ENCODE data around the gene TAF1B.

Gene TAF1B

DNA sequence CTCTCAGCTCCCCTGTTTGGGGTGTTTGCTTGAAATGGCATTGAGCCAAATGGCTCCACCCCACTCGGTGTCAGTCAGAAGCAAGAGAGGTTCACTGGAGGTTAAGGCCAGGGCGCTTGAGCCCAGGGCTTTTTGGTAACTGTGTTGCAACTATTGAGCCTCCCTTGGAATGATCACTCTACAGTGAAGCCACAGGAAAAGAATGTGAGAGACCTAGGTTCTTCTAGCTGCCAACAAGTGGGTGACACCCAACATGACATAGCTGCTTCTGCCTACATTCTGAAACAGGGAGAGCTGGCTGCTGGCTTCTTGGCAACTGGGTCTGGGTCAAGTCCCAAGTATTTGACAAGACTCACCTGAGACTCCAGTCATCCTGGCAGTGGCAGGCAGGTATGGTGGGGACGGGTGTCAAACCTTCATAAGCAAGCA, 101.1 kb downstream of the TAF1B start:
- DNase-seq, result no peak

DNA sequence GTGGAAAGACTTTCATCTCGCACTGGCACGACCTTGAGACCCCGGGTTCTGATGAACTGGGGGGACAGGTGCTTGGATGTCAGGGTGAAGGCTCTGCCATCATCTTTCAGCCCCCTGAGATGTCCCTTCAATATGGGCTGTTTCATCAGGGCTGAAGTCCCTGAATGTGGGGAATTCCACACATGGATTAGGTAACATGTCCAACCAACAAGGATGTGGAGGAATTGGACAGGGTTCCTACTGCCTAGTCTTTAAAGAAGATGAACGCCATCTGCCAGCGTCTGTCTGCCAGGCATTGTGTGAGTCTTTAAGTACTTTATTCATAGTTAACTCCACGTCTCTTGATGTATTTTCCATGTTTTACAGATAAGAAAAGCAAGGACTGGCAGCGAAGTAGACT, 102.3 kb downstream of the TAF1B start:
- DNase-seq, result no peak

DNA sequence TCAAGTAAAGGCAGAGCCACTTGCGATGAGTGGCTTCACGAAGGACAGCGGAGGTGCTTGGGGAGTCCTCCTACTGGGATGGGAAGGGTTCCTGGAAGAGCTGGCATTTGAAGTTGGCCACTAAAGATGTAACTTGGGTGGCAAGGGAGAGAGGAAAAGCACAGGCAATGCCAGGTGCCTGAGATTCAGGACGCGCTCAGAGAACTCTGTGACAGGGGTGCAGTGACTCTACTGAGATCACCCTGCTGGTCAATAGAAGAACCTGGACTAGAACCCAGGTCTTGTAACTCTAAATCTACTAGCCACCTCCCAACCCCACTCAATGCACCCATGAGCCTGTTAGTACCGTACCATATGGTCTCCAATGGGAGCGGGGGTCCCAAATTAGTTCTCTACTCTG, 102.8 kb downstream of the TAF1B start:
- no peak for DNase-seq

DNA sequence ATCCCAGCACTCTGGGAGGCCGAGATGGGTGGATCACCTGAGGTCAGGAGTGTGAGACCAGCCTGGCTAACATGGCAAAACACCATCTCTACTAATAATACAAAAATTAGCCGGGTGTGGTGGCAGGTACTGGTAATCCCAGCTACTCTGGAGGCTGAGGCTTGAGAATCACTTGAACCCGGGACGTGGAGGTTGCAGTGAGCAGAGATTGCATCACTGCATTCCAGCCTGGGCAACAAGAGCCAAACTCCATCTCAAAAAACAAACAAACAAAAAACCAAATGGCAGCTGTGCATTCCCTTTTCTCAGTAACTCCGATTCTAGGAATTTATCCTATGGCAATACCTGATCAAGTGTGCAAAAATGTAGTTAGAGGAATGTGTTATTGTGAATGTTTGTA, 103.5 kb downstream of the TAF1B start:
- DNase-seq, result no peak

DNA sequence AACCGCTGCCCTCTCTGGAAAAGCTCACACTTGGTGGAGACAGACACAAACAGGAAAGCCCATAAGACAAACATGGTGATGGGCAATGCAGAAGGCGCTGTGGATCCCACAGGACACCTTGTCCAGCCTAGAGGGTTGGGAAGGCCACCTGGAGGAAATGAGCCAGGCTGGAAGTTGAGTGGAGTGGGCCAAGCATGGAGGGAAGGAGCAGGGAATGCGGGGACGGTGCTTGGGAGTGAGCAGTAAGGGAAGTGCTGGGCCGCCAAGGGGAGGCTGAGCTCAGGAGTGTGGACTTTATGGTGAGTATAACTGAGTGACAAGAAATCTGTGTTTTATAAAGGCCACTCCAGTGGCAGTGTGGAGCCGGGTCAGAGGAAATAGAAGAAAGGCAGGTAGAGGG, 105.4 kb downstream of the TAF1B start:
- DNase-seq, result no peak

DNA sequence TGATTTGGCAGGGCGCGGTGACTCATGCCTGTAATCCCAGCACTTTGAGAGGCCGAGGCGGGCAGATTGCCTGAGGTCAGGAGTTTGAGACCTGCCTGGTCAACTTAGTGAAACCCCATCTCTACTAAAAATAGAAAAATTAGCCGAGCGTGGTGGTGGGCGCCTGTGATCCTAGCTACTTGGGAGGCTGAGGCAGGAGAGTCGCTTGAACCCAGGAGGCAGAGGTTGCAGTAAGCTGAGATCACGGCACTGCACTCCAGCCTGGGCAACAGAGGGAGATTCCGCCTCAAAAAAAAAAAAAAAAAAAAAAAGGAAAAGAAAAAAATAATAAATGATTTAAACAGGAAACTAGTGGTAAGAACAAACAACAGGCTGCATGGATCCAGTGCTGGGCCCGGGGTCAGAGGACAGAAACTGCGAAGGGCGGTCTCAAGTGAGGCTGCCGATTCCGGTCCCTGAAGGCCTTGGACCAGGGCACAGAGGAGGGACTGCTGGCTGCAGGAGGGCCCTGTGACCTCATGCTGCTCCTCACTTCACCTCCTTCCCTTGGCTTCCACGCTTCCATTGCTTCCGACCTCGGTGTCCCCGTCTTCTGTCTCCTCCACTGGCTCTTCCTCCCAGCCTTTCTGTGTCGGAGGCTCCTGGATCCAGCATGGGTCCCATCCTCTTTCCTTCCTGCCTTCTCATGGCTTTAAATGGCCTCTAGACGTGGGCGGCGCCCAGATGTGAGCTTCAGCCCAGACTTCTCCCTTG, 106.1 kb downstream of the TAF1B start:
- no peak for DNase-seq

DNA sequence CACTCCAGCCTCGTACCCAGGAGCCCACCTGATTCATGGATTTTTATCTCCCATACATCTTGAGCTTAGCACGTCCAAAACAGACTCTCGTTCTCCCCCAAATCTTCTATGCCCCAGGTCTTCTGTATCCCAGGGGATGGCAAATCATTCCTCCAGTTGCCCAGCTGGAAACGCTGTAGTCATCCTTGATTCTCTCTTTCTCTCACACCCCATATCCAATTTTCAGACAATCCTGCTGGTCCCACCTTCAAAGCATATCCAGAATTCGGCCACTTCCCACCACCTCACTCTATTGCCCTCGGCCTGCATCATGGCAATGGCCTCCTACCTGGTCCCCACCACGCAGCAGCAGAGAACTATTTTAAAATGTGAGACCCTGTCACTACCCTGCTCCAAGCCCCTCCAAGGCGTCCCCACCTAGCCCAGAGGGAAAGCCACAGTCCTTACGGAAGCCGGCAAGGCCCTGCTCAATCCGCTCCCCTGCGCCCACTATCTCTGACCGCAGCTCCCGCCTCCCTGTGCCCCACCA, 106.8 kb downstream of the TAF1B start:
- DNase-seq, result no peak

DNA sequence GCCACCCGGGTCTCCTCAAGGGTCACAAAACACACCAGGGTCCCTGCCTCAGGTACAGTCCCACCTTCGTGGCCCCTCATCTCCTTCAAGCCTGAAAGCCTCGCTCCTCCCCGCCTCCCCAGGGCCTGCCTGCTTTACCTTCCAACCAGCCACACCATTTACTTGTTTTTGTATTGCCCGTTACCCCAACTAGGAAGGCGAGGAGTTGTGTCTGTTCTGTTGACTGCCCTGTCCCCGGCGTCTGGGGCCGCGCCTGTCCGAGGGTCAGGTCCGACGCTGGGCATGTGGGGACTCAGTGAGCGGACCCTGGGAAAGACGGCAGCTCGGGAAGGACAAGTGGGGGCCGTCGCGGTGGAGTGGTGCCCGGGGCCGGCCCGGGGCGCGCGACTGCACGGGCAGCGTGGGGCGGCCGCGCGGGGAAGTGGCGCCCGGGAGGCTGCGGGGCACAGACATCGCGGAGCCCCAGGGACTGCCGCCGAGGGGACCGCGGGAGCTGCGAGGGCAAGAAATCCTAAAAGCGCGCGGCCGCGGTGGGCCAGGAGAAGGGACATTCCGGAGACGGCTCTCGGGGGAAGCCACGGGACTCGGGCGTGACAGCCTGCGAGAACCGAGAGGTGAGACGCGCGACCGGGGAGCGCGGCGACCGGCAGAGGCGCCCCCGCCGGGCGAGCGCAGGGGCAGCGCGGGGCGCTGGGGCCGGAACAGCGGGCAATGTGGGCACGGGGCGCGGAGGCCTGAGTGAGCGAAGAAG, 107.4 kb downstream of the TAF1B start:
- DNase-seq, result no peak

DNA sequence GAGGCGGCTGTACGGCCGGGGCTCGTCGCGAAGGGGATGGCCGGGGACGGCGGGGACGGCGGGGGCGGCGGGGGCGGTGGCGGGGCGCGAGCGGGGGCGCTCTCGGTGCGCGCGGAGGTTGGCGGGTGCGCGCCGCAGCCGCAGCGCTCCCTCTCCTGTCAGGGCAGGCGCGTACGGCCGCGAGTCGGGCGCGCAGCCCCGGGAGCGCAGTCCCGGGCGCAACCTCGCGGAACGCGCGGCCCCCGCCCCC, 107.9 kb downstream of the TAF1B start:
- DNase-seq, result no peak

DNA sequence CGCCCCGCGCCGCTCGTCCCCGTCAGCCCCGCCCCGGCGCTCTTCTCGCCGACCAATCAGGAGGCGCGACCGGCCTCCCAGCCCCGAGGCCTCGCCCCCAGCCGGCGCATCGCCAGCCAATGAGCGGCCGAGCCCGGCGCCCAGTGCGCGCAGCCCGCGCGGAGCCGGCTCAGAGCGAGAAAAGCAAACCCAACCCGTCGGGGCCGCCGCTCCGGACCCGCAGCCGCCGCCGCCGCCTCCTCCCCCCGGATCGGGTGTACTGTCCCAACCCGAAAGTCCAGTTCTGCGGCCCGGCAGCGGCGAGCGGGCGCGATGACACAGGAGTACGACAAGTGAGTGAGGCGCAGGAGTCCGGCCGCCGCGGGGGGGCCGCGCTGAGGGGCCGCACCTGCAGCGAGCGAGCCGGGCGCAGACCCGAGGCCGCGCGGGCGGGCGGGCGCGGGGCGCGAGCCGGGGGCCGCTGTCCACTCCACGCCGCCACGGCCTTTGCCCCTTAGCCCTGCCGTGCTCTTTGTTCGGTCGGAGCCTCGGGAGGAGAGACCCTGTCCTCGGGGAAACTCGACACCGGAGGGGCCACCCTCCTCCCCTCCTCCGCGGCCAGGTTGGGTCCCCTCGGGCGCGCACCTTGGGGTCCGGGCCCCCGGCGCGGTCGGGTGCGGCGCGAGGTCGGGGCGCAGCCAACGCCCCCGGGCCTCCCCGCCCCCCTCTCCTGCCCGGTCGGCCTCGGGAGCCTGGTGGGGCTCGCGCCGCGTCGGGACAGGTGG, 108.4 kb downstream of the TAF1B start, which contains the start of gene GRHL1:
Gene GRHL1, plus strand, starts transcription at position 172 of the 764 bp plus-strand sequence. Its CDS starts 141 bp downstream, at position 313.
- peak; percentile 90 for DNase-seq

DNA sequence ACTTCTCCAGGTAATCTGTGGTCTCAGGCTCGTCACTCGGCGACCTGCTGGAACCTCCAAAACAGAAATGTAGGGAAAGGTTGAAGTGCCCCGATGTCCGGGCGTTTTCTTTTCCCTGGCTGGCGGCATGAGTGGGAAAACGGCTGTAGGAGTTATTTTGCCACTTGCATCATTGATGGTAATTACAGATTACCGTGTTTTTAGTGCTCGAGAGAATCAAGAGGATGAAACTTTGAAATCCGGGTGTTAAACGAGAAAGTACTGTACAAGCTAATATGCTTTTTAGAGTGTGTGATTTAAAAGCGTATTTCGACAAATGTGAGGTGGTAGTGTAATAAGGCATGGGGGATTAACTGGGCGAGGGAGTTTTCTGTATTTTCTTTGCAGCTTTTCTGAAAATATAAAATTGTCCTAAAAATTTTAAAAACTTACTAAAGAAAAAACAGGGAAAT, 109.0 kb downstream of the TAF1B start:
- no peak for DNase-seq

DNA sequence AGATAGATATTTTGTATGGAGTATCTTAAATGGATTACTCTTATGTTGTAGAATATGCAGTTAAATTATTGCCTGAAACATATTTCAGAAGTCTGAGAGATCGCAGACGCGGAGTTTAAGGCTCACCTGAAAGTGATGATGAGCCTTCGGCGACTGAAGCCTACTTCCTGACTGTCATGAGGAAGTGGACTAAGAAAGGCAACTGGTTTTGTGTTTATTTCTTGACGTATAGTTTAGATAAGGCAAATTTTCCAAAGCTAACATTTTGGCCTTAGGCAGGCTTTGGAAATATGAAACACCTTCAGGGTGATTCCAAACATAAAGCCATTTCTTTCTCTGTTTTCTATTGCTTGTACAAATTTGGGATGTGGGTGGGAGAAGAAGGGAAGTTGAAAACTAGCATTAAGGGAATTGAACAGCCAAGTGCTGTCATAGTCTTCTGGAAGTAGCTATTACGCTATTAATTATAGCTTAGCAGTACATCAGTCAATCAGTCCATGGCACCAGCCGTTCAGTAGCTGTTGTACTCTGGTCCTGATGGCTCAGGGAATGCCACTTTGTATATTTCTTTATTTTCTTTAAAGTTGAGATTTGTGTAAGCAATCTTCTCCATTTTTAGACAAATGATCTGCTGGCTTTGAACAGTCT, 109.7 kb downstream of the TAF1B start:
- DNase-seq, result no peak

DNA sequence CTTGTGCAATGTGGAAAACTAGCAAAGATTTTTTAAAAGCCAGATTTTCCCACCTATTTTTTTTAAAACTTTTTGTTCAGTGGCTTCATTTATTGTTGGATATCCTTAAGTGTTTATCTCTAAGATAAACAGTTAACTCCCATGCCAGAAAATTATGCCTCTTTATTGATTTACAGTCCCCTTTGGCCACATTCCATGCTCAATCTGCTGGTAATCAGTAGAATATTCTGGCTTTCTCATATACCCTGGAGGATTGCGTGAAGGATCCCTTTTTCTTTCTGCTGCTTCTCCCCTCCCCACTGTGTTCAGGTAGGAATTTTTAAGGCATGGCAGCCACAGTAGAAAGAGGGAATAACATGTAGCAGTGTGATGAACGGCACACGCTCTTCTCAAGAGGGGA, 110.9 kb downstream of the TAF1B start:
- DNase-seq, result no peak

DNA sequence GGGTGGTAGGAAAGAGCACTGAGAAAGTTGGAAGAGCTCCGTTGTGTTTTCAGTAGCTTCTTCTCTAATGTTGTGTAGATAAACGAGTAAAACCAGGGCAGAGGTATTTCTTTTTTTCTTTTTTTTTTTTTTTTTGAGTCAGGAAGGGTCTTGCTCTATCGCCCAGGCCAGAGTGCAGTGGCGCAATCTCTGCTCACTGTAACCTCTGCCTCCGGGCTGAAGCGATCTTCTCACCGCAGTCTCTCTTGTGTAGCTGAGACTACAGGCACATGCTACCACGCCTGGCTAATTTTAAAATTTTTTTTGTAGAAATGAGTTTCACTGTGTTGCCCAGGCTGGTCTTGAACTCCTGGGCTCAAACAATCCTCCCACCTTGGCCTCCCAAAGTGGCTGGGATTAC, 114.8 kb downstream of the TAF1B start:
- no peak for DNase-seq

DNA sequence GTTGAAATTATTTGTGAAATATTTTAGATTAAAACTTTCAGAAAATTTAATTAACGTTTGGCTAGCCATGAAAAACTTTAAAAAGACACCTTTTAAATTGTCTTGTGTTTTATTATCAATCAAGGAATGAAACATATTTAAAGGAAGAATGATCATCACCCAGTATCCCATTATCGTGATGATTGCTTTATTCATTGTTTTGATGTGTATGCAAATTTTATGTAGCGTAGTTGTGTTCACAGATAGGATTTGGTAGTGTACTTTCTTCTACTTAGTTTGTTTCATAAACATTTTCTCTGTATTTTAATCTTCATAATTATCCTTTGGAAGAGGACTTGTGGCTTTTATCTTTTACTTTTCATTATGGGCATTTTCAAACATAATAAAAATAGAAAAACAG, 116.0 kb downstream of the TAF1B start:
- no peak for DNase-seq

DNA sequence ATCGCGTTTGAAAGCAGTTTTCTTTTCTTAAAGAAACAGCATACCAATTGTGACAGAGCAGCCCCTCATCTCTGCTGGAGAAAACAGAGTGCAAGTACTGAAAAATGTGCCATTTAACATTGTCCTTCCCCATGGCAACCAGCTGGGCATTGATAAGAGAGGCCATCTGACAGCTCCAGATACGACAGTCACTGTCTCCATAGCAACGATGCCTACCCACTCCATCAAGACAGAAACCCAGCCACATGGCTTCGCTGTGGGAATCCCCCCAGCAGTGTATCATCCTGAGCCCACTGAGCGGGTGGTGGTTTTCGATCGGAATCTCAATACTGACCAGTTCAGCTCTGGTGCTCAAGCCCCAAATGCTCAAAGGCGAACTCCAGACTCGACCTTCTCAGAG, 117.7 kb downstream of the TAF1B start:
- DNase-seq, result no peak

DNA sequence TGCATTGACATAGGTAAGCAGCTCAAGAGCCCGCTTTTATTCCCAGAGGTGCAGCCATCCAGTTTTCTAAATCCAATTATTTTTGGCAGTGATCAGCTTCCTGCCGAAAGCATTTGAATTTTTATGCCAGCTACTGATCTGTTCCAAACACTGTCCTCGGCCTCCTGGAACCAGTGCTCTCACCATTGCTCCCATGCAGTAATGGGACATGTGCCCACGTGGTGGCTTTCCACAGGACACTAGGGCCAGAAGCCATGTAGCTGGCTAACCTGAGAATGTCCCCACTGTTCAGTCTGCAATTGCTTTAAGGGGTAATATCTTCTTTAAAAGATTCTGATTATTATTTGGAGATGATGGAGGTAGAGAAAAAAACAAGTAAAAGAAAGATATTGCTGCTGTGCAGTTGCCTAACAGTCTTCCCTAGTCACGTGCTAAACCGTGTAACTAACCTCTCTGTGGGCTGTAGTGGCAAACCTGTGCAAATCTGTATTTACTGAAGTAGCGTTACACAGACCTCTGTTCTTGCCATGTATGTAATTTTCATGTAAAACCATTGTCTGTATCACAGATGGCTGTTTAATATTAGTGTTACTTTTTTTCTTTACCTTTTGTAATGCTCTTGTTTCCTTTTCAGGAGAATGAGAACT, 121.2 kb downstream of the TAF1B start:
- DNase-seq, result no peak

DNA sequence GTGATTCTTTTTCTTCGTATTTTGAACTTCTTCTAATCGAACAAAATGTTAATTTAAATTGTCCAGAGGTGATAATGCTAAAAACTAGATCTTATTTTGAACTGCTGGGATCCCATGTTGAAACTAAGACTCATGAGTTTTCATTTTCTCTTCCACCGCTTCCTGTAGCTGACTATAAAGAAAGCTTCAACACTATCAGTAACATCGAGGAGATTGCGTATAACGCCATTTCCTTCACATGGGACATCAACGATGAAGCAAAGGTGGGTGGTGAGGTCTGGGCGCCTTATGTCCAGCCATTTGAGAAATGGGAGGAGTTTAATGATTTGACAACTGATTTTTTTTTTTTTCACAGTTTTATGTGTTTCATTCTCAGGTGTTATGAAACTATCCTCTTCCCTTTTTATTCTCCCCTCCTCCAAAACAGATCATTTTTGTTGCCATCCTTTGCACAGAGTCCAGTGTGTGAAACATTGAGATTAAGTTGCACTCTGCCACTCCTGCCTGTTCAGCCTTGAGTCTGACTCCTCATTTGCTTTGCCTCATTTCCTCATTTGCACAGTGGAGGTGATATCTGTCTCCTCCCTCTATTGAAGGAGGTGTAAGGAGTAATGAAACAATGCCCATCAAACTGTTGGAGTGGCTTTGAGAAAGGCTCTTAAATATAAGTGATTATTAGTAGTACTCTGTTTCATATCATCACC, 122.0 kb downstream of the TAF1B start:
- DNase-seq, result no peak

DNA sequence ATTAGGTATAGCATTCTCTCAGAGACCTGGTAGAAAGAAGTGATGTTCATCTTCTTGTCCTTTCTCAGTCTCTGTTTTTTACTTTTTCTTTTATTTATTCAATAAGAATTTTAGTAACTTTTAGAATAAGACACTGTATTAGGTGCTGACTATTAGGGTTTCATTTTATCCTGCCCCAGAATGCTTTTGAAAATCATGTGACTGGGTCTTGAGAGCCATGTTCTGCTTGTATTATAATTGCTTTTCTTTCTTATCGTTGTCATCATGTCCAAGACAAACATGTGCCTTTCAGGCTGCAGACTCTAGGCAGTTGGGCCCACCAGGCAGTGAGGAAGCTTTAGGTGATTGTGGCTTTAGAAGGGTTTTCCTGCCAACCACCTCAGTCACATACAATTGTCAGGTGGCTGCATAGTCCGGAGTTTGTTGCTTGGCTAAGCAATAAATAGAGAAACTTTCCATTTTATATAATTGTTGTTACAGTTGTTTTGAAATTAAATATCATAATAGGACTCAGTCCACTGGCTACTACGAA, 123.3 kb downstream of the TAF1B start:
- no peak for DNase-seq

DNA sequence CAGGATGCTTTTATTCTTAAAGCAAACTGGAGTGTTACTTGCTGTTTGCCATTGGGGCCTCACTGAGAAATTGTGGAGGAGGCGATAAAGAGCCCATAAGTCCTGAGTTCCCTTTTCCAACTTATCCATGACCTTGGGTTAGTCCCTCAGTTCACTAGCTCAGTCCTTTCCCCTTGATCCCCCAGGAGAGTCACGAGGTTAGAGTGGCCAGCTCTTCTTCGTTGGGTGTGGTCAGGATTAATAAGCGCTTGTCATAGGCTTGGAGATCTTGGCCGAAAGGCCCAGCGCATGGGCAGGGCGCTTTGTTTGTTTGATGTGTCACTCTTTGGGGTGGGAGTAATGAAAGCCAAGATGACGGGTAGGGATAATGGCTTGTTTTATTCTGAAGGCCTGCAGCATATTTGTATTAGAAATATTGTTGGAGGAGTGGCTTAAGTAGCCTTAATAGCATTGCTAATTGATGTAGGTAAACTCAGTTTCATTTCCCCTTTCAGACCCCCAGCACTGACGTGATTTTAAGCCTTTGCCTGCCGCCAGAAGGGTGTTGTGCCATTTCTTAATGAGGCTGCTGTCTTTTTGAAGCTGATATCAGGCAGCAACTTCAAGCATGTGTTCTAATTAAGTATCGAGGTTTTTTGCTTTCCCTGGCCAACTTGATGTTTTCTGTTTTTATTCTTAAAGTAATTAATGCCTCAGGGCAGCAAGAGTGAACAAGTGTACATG, 123.9 kb downstream of the TAF1B start:
- no peak for DNase-seq
